Body of pancreas (tissue), 4 donors: Measurements from ENCODE around the gene C5orf52. TPM values are rescaled to one million over a fixed set of nuclear protein-coding genes. Genes with fewer than 3 reads are reported as not detected.

Experiments used
- ATAC-seq: fragments of 150-250 bp; one replicate; pipeline ENCODE4 v1.9.1; 2016
- DNase-seq, 4 donors: peaks; one replicate each; pipeline ENCODE4 v3.0.0-alpha.2; 2019
- H3K27ac ChIP-seq, 4 donors: fragments of 200-600 bp; sonication (generic); 1 replicate in 3 of 4; 2 replicates in 1 of 4; pipeline versions ENCODE4 v1.5.1 to v1.6.1; 2016 to 2019; ENCODE audit warnings: mild to moderate bottlenecking in 1 of 4, mixed read lengths in 1 of 4, moderate library complexity in 1 of 4
- H3K27me3 ChIP-seq, 2 donors: fragments of 200-600 bp; sonication (generic); one replicate each; pipeline ENCODE4 v1.6.0; 2016; ENCODE audit warnings: mild to moderate bottlenecking in 1 of 2
- H3K36me3 ChIP-seq, 2 donors: fragments of 200-600 bp; sonication (generic); replicated peaks in 1 of 2; 2 replicates each; pipeline ENCODE4 v1.5.1; 2016; ENCODE audit warnings: low read depth in 2 of 2; ENCODE audit not compliant: insufficient read depth in 1 of 2
- H3K4me1 ChIP-seq: fragments of 200-600 bp; sonication (generic); one replicate; pipeline ENCODE4 v1.6.0; 2016
- H3K4me3 ChIP-seq, 2 donors: fragments of 200-600 bp; sonication (generic); 1 replicate in 1 of 2; 2 replicates in 1 of 2; pipeline ENCODE4 v1.5.1; 2016 to 2019
- H3K9me3 ChIP-seq, 3 donors: fragments of 200-600 bp; sonication (generic); 1 replicate in 2 of 3; 2 replicates in 1 of 3; pipeline ENCODE4 v1.5.1; 2016
- POLR2A ChIP-seq, 3 donors: fragments of 450-650 bp; IDR thresholded peaks; one replicate each; pipeline ENCODE4 v1.6.1; 2016; ENCODE audit warnings: antibody characterized with exemption in 3 of 3, mild to moderate bottlenecking in 2 of 3
- WGBS, 2 donors: methylation state at CpG; one replicate each; pipeline ENCODE4 v1.1.5; 2017; 5-methylcytosine and 5-hydroxymethylcytosine counted together
- intact Hi-C: fragments of 100-400 bp; cut with DNase I; formaldehyde crosslinking; loops from one replicate; pipeline ENCODE4 v1.15.1; 2023
- total RNA-seq, 2 donors: library from RNA; depleted of rRNA; stranded (reverse); fragments of >200 nt; gene quantifications; one replicate each; pipeline ENCODE4 v1.1.0, GENCODE V29; 2016
- TF ChIP-seq, protein P1 (sequence below), 7 experiments: fragments of 450-650 bp in 4 of 7; fragments of 200-600 bp in 3 of 7; sonication (generic) in 3 of 7; IDR thresholded peaks; one replicate each; pipeline ENCODE4 v1.5.1; 2016 to 2019; ENCODE audit warnings: antibody characterized with exemption in 7 of 7

The C5orf52 gene
- total RNA-seq, 2 donors from 2014 or later = not detected

DNA sequence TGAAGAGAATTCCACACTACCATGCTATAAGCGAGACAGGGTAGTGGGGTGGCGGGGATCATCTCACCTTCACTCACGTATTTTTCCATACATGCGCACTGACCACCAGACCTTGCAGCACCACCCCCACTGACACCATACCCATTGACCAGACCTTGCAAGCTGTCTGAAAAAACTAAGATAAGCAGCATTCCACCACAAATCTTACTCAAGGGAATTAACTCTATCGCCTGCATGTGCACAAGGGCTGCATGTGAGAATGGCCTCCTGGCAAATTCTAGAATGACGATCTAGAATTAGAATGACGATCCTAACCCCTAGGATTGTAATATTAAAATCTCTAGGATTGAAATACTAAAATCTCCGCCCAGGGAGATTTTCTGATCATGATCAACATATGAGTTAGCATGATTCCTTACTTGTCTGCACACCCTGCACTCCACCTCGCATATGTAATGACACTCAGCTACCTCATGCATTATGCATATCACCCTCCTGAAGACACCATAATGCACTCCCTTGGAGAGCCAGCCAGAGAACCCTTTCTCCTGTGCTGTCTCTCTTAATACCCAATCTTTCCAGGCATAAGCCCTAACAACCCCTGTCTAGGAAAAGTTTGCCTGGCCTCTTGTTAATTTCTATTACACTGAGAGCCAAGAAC lies 30.8 kb upstream of the C5orf52 start:
- intact Hi-C loops = no loop called here
- TF ChIP-seq, protein P1, sequence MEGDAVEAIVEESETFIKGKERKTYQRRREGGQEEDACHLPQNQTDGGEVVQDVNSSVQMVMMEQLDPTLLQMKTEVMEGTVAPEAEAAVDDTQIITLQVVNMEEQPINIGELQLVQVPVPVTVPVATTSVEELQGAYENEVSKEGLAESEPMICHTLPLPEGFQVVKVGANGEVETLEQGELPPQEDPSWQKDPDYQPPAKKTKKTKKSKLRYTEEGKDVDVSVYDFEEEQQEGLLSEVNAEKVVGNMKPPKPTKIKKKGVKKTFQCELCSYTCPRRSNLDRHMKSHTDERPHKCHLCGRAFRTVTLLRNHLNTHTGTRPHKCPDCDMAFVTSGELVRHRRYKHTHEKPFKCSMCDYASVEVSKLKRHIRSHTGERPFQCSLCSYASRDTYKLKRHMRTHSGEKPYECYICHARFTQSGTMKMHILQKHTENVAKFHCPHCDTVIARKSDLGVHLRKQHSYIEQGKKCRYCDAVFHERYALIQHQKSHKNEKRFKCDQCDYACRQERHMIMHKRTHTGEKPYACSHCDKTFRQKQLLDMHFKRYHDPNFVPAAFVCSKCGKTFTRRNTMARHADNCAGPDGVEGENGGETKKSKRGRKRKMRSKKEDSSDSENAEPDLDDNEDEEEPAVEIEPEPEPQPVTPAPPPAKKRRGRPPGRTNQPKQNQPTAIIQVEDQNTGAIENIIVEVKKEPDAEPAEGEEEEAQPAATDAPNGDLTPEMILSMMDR (IDR thresholded peaks at IDR 0.05) = no peak
- H3K4me1 ChIP-seq = no peaks in the 10 kb centered on the region
- H3K36me3 ChIP-seq = no peaks in the 10 kb centered on the region
- 84 to 89% methylated on average over 9 of the region's 9 CpGs for WGBS, 2 donors
- no peak overlapping the region for H3K4me3 ChIP-seq
- H3K27me3 ChIP-seq = no peaks in the 10 kb centered on the region
- H3K9me3 ChIP-seq = no peaks in the 10 kb centered on the region
- DNase-seq (no peak), ATAC-seq (no peak)
- no peak overlapping the region for H3K27ac ChIP-seq

DNA sequence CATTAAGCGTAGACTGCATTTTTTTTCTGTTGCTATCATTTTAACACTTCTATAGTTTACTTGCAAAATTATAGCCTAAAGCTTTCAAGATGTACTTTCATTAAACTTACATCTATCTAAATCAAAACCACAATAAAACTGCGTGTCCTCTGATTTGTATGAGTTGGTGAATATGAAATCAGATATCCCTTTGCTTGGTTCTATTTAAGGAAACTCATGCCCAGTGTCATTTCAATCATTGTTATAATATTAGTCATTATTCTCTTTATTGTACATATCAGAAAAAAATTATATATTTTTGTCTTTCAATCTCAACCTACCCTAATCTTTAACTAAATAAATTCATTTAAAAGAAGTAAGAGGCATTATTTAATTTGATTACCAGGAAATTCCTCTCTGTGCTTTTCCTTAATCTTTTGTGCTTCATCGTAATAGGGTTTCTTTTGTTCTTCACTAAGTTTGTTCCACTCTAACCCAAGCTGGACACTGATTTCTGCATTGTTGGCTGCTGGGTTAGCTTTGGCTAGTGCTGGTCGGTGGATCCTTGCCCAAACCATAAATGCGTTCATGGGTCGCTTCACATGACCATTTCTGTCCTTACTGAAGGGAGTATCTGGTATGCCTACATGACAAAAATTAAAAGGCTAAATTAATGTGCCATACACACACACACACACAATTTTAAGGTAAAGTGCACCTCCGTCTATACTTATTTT lies 22.9 kb upstream of the C5orf52 start:
- H3K4me1 ChIP-seq = peaks cover 9% of the 10 kb centered on the region
- no peak overlapping the region for H3K4me3 ChIP-seq
- TF ChIP-seq, protein P1 (IDR thresholded peaks at IDR 0.05) = no peak
- TF ChIP-seq POLR2A (IDR thresholded peaks at IDR 0.05) = no peak
- H3K27ac ChIP-seq = no peak overlapping the region
- ATAC-seq = no peak
- 74 to 80% methylated on average over 7 of the region's 7 CpGs for WGBS, 2 donors
- no peaks in the 10 kb centered on the region for H3K36me3 ChIP-seq
- intact Hi-C loops = no loop called here
- no peaks in the 10 kb centered on the region for H3K27me3 ChIP-seq
- DNase-seq = no peak
- no peaks in the 10 kb centered on the region for H3K9me3 ChIP-seq

DNA sequence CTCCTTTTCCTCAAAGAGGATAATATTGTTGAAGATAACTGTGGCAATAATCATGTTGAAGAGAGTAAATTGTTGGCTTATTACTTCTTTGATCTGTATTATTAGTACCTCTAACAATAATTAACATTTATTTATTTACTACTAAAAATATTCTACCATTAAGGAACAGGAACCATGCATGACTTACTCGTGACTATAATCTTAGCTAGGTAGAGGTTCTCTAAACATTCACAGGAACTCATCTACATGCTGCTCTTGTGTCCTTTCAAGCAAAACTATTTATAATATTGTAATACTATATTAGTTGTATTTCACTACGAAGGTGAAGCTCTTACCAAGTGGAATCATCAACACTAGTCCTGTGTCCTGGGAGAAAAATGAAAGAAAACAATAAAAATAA lies 22.2 kb upstream of the C5orf52 start:
- Histone ChIP-seq H3K36me3 (no peaks in the 10 kb centered on the region), H3K27me3 (no peaks in the 10 kb centered on the region), H3K4me1 (peaks cover 9% of the 10 kb centered on the region), H3K4me3 (no peak overlapping the region), H3K9me3 (no peaks in the 10 kb centered on the region), H3K27ac (no peak overlapping the region)
- ATAC-seq (no peak), DNase-seq (no peak)
- intact Hi-C loops = no loop called here
- no peak for TF ChIP-seq POLR2A (IDR thresholded peaks at IDR 0.05)
- TF ChIP-seq, protein P1 (IDR thresholded peaks at IDR 0.05) = no peak
- 61 to 71% methylated on average over 2 of the region's 2 CpGs for WGBS, 2 donors

DNA sequence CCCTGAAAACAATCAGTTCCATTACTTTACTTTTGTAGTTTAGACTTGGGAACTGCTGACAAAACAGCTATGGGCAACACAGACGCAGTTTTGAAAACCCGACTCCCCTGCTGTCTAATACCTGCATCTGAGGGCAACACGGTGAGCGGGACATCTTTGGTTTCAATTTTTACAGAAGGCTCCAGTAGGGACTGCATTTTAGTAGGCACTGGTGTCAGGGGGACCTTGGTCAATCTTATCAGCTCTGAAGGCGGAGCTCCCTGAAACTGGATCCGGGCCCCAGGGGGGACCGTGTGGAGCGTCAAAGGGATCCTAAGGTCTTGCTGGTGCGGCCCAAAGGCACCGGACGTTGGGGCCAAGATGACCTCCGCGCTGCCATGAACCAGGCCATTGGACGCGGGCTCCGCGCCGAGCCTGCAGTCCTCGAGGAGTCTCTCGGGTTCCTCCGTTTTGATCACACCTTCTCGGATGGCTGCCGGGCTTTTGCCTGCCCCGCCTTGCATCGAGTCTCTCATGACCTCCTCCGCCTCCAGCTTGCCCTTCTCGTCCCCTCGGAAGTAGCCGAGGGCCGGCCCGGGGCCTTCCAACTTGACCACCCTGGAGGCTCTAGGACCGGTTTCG lies 20.2 kb upstream of the C5orf52 start:
- ATAC-seq = no peak
- Histone ChIP-seq H3K9me3 (no peaks in the 10 kb centered on the region), H3K27ac (no peak overlapping the region), H3K4me3 (no peak overlapping the region), H3K27me3 (no peaks in the 10 kb centered on the region), H3K4me1 (peaks cover 9% of the 10 kb centered on the region), H3K36me3 (no peaks in the 10 kb centered on the region)
- DNase-seq = no peak
- 59 to 71% methylated on average over 17 to 33 of the region's 33 CpGs for WGBS, 2 donors
- intact Hi-C loops = no loop called here
- TF ChIP-seq, protein P1 (IDR thresholded peaks at IDR 0.05) = no peak
- no peak for TF ChIP-seq POLR2A (IDR thresholded peaks at IDR 0.05)
